ENCODE measurements around the gene TBC1D26.
"Not testable (repeated sequence)": the region's sequence is repeated elsewhere in the genome, so short reads cannot be mapped to it uniquely, and the experiment has no call there.

The TBC1D26 gene

GRCh38 chr17:15742051-15742795 is 10.1 kb downstream of the TBC1D26 start:
- DNase-seq (ENCODE audit: insufficient read length, low spot score) (no peak), FAIRE-seq (no peak)

- FAIRE-seq: no peak
- no peak for DNase-seq (ENCODE audit: insufficient read length, low spot score)
These were observed 10.8 kb downstream of the TBC1D26 start for GRCh38 chr17:15742921-15743320.

GRCh38 chr17:15744074-15744676 is 12.1 kb downstream of the TBC1D26 start:
- FAIRE-seq: no peak
- no peak for DNase-seq (ENCODE audit: insufficient read length, low spot score)

GRCh38 chr17:15744885-15745284 is 12.8 kb downstream of the TBC1D26 start:
- DNase-seq (ENCODE audit: insufficient read length, low spot score): no peak
- FAIRE-seq: no peak

DNA sequence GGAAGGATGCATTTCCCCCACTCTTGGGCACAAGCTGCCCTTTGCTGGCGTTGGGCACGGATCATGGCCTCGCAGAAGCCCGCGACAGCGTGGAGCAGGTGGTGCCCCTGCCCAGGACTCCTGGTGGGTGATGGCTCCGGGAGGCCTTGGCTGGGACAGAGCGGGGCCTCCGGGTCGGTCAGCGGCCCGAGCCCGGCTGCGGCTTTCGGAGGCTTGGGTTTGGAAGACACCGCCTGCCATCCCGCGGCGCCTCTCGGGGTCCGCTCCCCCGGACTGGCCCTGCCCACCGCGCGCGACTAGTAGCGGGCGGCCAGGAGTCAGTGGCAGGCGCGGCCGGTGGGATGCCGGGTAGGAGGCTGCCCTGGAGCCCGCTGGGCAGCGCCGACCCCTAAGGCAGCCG is 17.3 kb downstream of the TBC1D26 start:
- DNase-seq (ENCODE audit: insufficient read length, low spot score); FAIRE-seq: not testable (repeated sequence)

- not testable (repeated sequence) for DNase-seq (ENCODE audit: insufficient read length, low spot score); FAIRE-seq
These were observed 36.9 kb downstream of the TBC1D26 start for GRCh38 chr17:15768865-15769533.

- DNase-seq (ENCODE audit: insufficient read length, low spot score); FAIRE-seq: not testable (repeated sequence)
These were observed 38.6 kb downstream of the TBC1D26 start for GRCh38 chr17:15770679-15771078.

- FAIRE-seq: no peak
- DNase-seq (ENCODE audit: insufficient read length, low spot score): no peak
These were observed 44.8 kb downstream of the TBC1D26 start for GRCh38 chr17:15776871-15777270.

DNA sequence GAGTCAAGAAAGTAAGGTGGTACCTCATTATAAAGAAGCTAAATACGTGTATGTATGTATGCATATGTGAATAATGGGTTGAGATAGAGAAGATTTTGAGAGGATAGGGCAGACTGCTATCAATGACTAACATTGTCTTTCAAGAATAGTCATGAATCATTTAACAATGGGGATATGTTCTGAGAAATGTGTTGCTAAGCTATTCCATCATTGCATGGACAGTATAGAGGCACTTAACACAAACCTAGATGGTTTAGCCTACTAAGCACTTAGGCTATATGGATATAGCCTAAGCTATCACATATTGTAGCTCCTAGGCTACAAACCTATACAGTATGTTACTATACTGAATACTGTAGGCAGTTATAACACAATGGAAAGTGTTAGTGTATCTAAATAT is 45.2 kb downstream of the TBC1D26 start:
- DNase-seq (ENCODE audit: insufficient read length, low spot score) (no peak), FAIRE-seq (no peak)

DNA sequence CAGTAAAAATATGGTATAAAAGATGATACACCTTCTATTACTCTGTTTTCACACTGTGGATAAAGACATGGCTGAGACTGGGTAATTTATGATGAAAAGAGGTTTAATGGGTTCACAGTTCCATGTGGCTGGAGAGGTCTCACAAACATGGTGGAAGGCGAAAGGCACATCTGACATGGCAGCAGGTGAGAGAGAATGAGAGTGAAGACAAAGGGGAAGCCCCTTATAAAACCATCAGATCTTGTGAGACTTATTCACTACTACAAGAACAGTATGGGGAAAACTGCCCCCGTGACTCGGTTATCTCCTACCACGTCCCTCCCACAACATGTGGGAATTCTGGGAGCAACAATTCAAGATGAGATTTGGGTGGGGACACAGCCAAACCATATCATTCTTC is 45.6 kb downstream of the TBC1D26 start:
- DNase-seq (ENCODE audit: insufficient read length, low spot score) (no peak), FAIRE-seq (no peak)

- FAIRE-seq (no peak), DNase-seq (ENCODE audit: insufficient read length, low spot score) (no peak)
These were observed 47.0 kb downstream of the TBC1D26 start for GRCh38 chr17:15779119-15779518.

GRCh38 chr17:15780188-15780587 is 48.1 kb downstream of the TBC1D26 start:
- DNase-seq (ENCODE audit: insufficient read length, low spot score): no peak
- FAIRE-seq: no peak

DNA sequence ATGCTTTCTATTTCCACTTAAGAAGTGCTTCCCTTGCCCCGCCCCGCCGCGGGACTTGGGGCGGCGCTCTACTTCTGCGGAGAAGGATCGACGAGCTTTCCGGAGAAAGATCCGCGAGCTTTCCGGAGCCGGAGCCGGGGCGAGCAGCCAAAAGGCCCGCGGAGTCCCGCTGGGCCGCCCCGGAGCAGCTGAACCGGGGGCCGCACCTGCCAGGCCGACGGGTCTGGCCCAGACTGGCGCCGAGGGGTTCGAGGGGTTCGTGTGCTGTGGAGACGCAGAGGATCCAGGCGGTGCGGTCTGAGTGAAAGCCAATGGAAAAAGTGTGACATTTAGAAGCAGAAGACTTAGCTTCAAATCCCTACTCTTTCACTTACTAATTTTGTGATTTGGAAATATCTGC is 50.8 kb downstream of the TBC1D26 start:
- DNase-seq (ENCODE audit: insufficient read length, low spot score) (no peak), FAIRE-seq (no peak)

- FAIRE-seq: no peak
- DNase-seq (ENCODE audit: insufficient read length, low spot score): no peak
These were observed 51.4 kb downstream of the TBC1D26 start for GRCh38 chr17:15783461-15783860.

GRCh38 chr17:15784351-15784750 is 52.3 kb downstream of the TBC1D26 start:
- DNase-seq (ENCODE audit: insufficient read length, low spot score): not testable (repeated sequence)

GRCh38 chr17:15787363-15788075 is 55.4 kb downstream of the TBC1D26 start:
- not testable (repeated sequence) for DNase-seq (ENCODE audit: insufficient read length, low spot score); FAIRE-seq

More at GRCh38 chr17:15784351-15784750, 52.3 kb downstream of the TBC1D26 start:
- FAIRE-seq: not testable (repeated sequence)

- FAIRE-seq; DNase-seq (ENCODE audit: insufficient read length, low spot score): not testable (repeated sequence)
These were observed 56.3 kb downstream of the TBC1D26 start for GRCh38 chr17:15788365-15788764.
